C1 segment of cervical spinal cord (tissue), 14 donors: ENCODE results near the gene SCRN1.
"Not testable (repeated sequence)": the region's sequence is repeated elsewhere in the genome, so short reads cannot be mapped to it uniquely, and the experiment has no call there.

ENCODE experiments used
- DNase-seq, 14 donors: peaks; one replicate each; lab custom pipeline; 2025; lab: John Stamatoyannopoulos, UW

The SCRN1 gene

DNA sequence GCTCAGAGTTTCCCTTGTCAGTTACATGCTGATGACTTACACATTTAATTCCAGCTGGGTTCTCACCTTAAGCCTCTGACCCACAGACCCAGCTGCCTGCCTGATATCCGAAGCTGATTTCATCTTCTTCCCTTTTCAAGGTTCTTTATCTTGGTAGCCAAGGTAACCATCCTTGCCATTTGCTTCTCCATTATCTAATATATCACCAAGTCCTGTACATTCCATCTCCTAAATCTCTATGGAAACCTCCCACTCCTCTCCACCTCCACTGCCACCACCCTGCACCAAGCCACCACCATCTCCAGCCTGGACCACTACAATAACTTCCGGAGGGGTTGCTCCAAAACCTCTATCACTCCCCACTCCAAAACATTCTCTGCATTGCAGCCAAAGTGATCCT, 19.9 kb downstream of the SCRN1 start:
- DNase-seq, result no peak

DNA sequence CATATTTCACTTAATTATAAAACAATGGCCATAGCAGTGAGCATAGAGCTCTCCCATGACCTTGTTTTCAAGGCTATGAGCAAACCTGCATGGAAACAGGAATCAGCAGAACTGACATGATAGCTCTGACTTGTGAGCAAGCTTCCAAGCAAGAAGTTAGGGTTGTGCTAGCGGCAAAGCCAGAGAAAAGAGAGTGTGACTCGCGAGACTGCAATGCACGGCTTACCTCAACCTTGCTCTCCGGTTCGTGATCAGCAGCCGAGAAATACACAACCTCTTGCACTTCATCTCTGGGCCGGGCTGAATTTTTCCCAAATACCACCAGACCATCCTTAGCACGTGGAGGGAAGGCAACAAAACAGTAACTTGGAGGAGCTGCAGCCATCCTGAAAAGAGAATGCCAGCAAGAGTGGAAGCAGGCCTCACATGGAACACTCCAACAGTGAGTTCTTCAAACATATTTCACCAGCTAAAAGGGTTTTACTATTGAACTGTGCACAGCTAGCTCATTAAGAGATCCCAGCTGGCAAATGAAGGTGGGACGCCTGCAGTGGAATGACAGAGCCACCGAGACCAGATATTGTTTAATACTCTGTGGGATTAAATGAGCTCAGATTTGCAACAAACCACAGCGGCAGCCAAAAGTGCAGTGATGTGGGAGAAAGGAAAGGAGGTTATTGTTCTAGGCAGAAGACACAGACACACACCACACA, 20.8 kb downstream of the SCRN1 start:
- DNase-seq, result peak in 6 of 14 donors; percentile 16 to 87 (median 32)

GRCh38 chr7:29965030-29965429, 24.6 kb downstream of the SCRN1 start:
- DNase-seq, result peak in 2 of 14 donors; percentile 33 to 41

DNA sequence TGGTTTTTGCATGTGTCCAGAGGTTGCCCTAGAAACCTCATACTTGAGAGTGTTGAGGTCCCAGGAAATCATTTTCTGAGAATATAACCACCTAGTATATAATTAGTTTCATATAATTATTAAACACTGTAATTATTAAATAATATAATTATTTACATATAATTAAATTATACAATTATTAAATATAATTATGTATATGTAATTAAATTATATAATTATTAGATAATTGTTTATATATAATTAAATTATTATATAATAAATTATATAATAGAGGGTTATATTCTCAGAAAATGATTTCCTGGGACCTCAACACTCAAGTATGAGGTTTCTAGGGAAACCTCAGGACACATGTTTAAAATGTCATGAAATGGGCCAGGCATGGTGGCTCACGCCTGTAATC, 27.6 kb downstream of the SCRN1 start:
- no peak for DNase-seq

DNA sequence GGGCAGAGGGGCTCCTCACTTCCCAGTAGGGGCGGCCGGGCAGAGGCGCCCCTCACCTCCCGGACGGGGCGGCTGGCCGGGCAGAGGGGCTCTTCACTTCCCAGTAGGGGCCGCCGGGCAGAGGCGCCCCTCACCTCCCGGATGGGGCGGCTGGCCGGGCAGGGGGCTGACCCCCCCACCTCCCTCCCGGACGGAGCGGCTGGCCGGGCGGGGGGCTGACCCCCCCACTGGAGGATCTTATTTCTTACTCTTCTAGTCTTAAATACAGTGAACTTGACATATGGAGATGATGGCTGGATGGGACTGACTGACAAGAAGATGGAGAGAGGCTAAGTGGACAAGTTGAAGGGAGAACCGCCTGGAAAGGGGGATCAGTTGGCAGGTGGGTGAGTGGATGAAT, 28.0 kb downstream of the SCRN1 start:
- not testable (repeated sequence) for DNase-seq

GRCh38 chr7:29958667-29959358, 30.8 kb downstream of the SCRN1 start:
- no peak for DNase-seq

GRCh38 chr7:29957521-29958310, 31.9 kb downstream of the SCRN1 start:
- DNase-seq, result peak in 2 of 14 donors; percentile 41 to 98

- DNase-seq, result no peak
Measured at GRCh38 chr7:29956487-29956836, 33.1 kb downstream of the SCRN1 start.

- DNase-seq, result no peak
Measured at GRCh38 chr7:29955799-29956486, 33.7 kb downstream of the SCRN1 start.

GRCh38 chr7:29955075-29955792, 34.4 kb downstream of the SCRN1 start:
- DNase-seq, result peak in 1 of 14 donors; percentile 61

- DNase-seq, result no peak
Measured at GRCh38 chr7:29953726-29954347, 35.8 kb downstream of the SCRN1 start.

- peak in 1 of 14 donors; percentile 43 for DNase-seq
Measured at GRCh38 chr7:29951206-29951605, 38.4 kb downstream of the SCRN1 start.

DNA sequence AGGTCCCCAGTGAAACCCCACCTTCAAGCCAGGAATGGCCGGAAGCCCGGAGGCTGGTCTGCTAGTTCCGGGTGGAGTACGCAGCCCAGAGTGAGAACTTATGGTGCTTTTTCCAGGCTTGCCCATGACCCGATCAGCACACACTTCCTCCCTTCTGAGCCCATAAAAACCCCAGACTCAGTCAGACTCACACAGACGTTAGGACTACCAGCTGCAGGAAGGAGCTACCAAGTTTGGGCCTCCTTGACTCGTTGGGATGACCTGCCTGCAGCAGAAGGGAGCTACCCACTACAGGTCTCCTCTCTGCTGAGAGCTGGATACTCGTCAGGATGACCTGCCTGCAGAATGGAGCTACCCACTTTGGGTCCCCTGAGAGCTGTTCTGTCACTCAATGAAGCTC, 39.1 kb downstream of the SCRN1 start:
- DNase-seq, result no peak

- DNase-seq, result no peak
Measured at GRCh38 chr7:29948587-29948986, 41.0 kb downstream of the SCRN1 start.

DNA sequence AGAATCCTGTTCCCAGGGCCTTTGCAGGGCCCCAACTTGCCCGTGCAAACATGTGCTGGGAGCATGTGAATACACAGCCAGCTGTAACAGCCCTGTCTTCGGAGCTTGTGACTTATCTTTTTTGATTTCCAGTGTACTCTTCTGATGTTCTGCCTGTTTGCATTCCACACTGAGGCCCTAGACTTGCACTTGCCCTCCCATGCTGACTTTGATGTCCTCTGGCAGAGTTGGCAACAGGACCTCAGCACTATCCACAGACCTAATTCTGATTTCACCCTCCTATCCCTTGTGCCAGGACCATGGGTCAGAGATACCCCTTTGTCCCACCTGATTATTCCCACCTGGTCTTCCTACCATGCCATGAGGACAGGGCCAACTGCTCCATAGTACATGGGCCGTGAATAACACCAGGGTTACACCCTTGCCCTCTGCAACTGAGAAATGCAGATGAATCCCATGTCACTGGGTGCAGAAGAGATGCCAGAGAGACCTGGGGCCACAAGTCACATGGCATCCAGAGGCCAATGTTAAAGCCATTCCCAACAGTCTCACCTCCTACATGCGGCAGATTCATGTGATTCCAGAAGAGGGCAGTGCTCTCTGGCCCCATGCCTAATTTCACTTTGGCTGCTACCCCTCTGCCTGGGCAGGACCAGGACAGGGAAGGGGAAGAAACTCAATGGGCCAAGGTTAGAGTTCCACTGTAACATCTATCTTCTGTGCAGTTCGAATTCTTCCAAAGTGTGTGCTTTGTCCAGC, 43.0 kb downstream of the SCRN1 start:
- peak in 4 of 14 donors; percentile 14 to 24 (median 20) for DNase-seq

- DNase-seq, result no peak
Measured at GRCh38 chr7:29945259-29945809, 44.3 kb downstream of the SCRN1 start.

GRCh38 chr7:29940199-29940598, 49.4 kb downstream of the SCRN1 start:
- DNase-seq, result no peak

- no peak for DNase-seq
Measured at GRCh38 chr7:29937132-29937531, 52.5 kb downstream of the SCRN1 start.

DNA sequence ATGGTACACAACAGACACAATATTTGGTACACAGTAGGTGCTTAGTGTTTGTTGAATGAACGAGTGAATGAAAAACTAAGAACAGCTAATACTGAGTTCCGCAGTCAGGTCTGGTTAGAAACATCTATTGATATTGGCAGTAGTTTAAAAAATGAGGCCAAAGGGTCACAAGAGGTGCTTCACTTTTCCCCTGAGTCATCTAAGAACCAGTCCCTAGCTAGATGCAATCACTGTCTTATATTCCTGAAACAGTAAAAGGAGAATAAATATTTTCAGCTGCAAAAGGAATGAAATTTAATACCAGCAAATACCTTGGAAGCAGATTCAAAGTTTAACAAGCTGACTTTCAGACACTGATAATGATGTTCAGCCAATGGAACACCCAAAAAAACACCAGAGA, 54.5 kb downstream of the SCRN1 start:
- no peak for DNase-seq
